Right atrium auricular region (tissue), 2 donors: ENCODE data around the gene OR5I1. TPM values are rescaled to one million over a fixed set of nuclear protein-coding genes. Genes with fewer than 3 reads are reported as not detected.

Experiments
- total RNA-seq, 2 donors: library from RNA; depleted of rRNA; stranded (reverse); fragments of >200 nt; gene quantifications; one replicate each; pipeline ENCODE4 v1.1.0, GENCODE V29; 2016

OR5I1 gene
- total RNA-seq, 2 donors from 2014 or later = not detected

Other genes with a start within 250 kb of the OR5I1 start
- not detected for gene OR5D13, start 163.0 kb downstream of the OR5I1 start, total RNA-seq
- gene OR5D14, start 140.8 kb downstream of the OR5I1 start, total RNA-seq = not detected
- gene OR5L1, start 125.0 kb downstream of the OR5I1 start, total RNA-seq = not detected
- not detected for gene OR5D18, start 116.8 kb downstream of the OR5I1 start, total RNA-seq
- not detected for gene OR5L2, start 109.2 kb downstream of the OR5I1 start, total RNA-seq
- not detected for gene OR5D16, start 97.6 kb downstream of the OR5I1 start, total RNA-seq
- gene TRIM51, start 53.1 kb downstream of the OR5I1 start, total RNA-seq = not detected
- not detected for gene OR5W2, start 21.8 kb downstream of the OR5I1 start, total RNA-seq
- gene OR10AG1, start 33.5 kb upstream of the OR5I1 start, total RNA-seq = not detected
- not detected for gene OR5F1, start 58.2 kb upstream of the OR5I1 start, total RNA-seq
- gene OR5AS1, start 91.3 kb upstream of the OR5I1 start, total RNA-seq = not detected
- not detected for gene OR8I2, start 156.9 kb upstream of the OR5I1 start, total RNA-seq
- not detected for gene OR8H2, start 167.3 kb upstream of the OR5I1 start, total RNA-seq
- gene OR8H3, start 186.0 kb upstream of the OR5I1 start, total RNA-seq = not detected
- gene OR8J3, start 203.8 kb upstream of the OR5I1 start, total RNA-seq = not detected
- not detected for gene OR8K5, start 223.9 kb upstream of the OR5I1 start, total RNA-seq
- not detected for gene OR5J2, start 240.2 kb upstream of the OR5I1 start, total RNA-seq